ENCODE measurements around the gene ZNF580.

ZNF580 gene

GRCh38 chr19:55688422-55689218 lies 47.8 kb downstream of the ZNF580 start:
- no peak overlapping the region for H3K27ac ChIP-seq
- no peak for DNase-seq (ENCODE audit: low read depth, low spot score)

GRCh38 chr19:55689411-55690108 lies 48.8 kb downstream of the ZNF580 start:
- DNase-seq (ENCODE audit: low read depth, low spot score) = no peak
- no peak overlapping the region for H3K27ac ChIP-seq

- H3K27ac ChIP-seq = no peak overlapping the region
- DNase-seq (ENCODE audit: low read depth, low spot score) = no peak
Observed at GRCh38 chr19:55690109-55690768, 49.4 kb downstream of the ZNF580 start.

GRCh38 chr19:55690769-55691545 lies 50.2 kb downstream of the ZNF580 start:
- no peak for DNase-seq (ENCODE audit: low read depth, low spot score)
- H3K27ac ChIP-seq = no peak overlapping the region

DNA sequence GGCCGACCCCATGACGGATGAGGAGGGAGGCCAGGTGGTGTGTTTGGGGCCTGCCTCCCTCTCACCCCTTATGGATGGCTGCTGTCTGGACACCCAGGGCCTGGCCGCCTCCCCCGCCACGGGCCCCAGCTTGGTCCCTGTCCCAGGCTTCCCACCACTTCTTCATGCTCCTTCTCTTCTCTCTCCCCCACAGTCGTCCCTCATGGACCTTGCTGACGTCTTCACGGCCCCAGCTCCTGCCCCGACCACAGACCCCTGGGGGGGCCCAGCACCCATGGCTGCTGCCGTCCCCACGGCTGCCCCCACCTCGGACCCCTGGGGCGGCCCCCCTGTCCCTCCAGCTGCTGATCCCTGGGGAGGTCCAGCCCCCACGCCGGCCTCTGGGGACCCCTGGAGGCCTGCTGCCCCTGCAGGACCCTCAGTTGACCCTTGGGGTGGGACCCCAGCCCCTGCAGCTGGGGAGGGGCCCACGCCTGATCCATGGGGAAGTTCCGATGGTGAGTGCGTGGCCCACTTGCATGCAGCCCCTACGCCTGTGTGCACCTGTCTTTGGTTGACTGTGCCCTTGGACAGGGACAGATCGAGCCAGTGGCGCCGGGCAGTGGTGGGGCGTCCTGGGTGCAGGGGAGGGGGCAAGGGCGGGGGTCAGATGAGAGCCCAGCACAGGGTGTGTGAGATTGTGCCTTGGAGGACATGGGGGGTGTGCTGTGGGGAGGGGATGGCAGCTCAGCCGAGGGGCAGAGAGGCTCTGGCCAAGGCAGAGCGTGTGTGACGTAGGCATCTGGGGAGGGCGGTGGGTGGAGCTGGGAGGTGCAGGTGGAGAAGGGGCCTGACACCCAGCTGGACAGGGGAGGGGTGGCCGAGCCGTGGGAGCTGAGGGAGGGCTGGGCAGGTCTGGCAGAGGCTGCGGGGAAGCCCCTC lies 51.0 kb downstream of the ZNF580 start:
- no peak overlapping the region for H3K27ac ChIP-seq

DNA sequence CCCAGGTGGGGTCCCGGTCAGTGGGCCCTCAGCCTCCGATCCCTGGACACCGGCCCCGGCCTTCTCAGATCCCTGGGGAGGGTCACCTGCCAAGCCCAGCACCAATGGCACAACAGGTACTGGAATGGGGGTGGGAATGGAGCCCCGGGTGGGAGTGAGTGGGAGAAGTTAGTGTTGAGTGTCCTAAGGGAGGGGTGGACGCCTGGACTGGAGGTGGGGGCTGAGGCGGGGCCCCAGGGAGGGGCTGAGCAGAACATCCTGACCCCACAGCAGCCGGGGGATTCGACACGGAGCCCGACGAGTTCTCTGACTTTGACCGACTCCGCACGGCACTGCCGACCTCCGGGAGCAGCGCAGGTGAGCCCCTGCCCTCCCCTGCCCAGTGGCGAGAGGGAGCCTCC lies 51.9 kb downstream of the ZNF580 start:
- DNase-seq (ENCODE audit: low read depth, low spot score) = no peak
- H3K27ac ChIP-seq = no peak overlapping the region

More for the DNA sequence above, 51.0 kb downstream of the ZNF580 start:
- no peak for DNase-seq (ENCODE audit: low read depth, low spot score)

Measured in epithelial cell of prostate (primary cell).